A549 (cell line): ENCODE data around the gene RELL1. TPM values are rescaled to one million over a fixed set of nuclear protein-coding genes. Genes with fewer than 3 reads are reported as not detected.

Experiments used
- ATAC-seq, 2 experiments: fragments of 200-7000 bp in 1 of 2; fragments of >200 bp in 1 of 2; cut with Nextera tagmentation in 1 of 2; cut with Tn5 transposase in 1 of 2; 3 replicates each; pipeline versions ENCODE4 v1.8.0 to v1.9.1; 2018 to 2020; ENCODE audit warnings: mild to moderate bottlenecking in 1 of 2, moderate library complexity in 1 of 2
- CTCF ChIA-PET: fragments of 300-600 bp; sonication (Branson Sonifier 250); formaldehyde crosslinking; extraction: SDS; loops from one replicate; lab custom pipeline; 2021; ENCODE audit warnings: antibody characterized with exemption, inconsistent platforms; lab: Yijun Ruan, JAX
- POLR2A ChIA-PET: fragments of 350-600 bp; formaldehyde crosslinking; extraction: SDS; loops from one replicate; lab custom pipeline; 2021; ENCODE audit warnings: antibody characterized with exemption, inconsistent platforms; lab: Yijun Ruan, JAX
- DNase-seq, 2 experiments: peaks; one replicate each; pipeline versions ENCODE4 v3.0.0 to v3.0.0-alpha.2; 2011 to 2016; ENCODE audit warnings: low read depth in 1 of 2, low spot score in 1 of 2
- FAIRE-seq: peaks from 2 replicates; lab custom pipeline; 2011; peaks lifted over from hg19 to GRCh38; lab: Jason Lieb, UNC
- H3K27ac ChIP-seq, 2 experiments: fragments of >200 bp; sonication (Bioruptor Twin); formaldehyde crosslinking; 3 replicates each; pipeline ENCODE4 v1.5.1; 2016 to 2017
- H3K4me1 ChIP-seq: fragments of >200 bp; sonication (Bioruptor Twin); formaldehyde crosslinking; 3 replicates; pipeline ENCODE4 v1.6.1; 2016
- H3K4me2 ChIP-seq: fragments of >200 bp; sonication (Bioruptor Twin); formaldehyde crosslinking; 3 replicates; pipeline ENCODE4 v1.6.1; 2016
- H3K4me3 ChIP-seq: fragments of >200 bp; sonication (Bioruptor Twin); formaldehyde crosslinking; 3 replicates; pipeline ENCODE4 v1.5.1; 2016
- H3K9me3 ChIP-seq: fragments of >200 bp; sonication (Bioruptor Twin); formaldehyde crosslinking; 3 replicates; pipeline ENCODE4 v1.6.1; 2016
- BCL3 ChIP-seq: fragments of >200 bp; sonication (Bioruptor Twin); formaldehyde crosslinking; IDR thresholded peaks from 3 replicates; pipeline ENCODE4 v1.6.1; 2016
- CBX2 ChIP-seq: fragments of 200-600 bp; sonication (generic); IDR thresholded peaks from 2 replicates; pipeline ENCODE4 v1.6.1; 2016; ENCODE audit warnings: low read depth, mild to moderate bottlenecking, borderline replicate concordance
- EHF ChIP-seq: fragments of 250-450 bp; sonication (Bioruptor Pico); IDR thresholded peaks from 2 replicates; pipeline ENCODE4 v1.5.0; 2020; ENCODE audit warnings: mild to moderate bottlenecking
- EP300 ChIP-seq, 2 experiments: fragments of >200 bp; sonication (Bioruptor Twin); formaldehyde crosslinking; IDR thresholded peaks; 2 replicates in 1 of 2; 3 replicates in 1 of 2; pipeline ENCODE4 v1.6.1; 2016 to 2017
- HEYL ChIP-seq: fragments of 250-450 bp; sonication (Bioruptor Pico); IDR thresholded peaks from 2 replicates; pipeline ENCODE4 v1.8.0; 2021; ENCODE audit warnings: mild to moderate bottlenecking, moderate library complexity
- HOXB5 ChIP-seq: fragments of 250-450 bp; sonication (Bioruptor Pico); IDR thresholded peaks from 2 replicates; pipeline ENCODE4 v1.5.0; 2020; ENCODE audit warnings: mild to moderate bottlenecking, moderate library complexity
- KDM1A ChIP-seq: fragments of 200-600 bp; sonication (generic); IDR thresholded peaks from 2 replicates; pipeline ENCODE4 v1.6.1; 2016; ENCODE audit warnings: low read depth, mild to moderate bottlenecking
- MAZ ChIP-seq: fragments of 150-350 bp; IDR thresholded peaks from 2 replicates; pipeline ENCODE4 v1.6.1; 2014; ENCODE audit warnings: antibody characterized with exemption, low read depth, low read length, borderline replicate concordance
- NR3C1 ChIP-seq: fragments of >200 bp; sonication (Bioruptor Twin); formaldehyde crosslinking; IDR thresholded peaks from 3 replicates; pipeline ENCODE4 v1.6.1; 2017
- PBX3 ChIP-seq: IDR thresholded peaks from 2 replicates; pipeline ENCODE4 v1.6.1; 2012
- RAD21 ChIP-seq, 2 experiments: fragments of >200 bp in 1 of 2; sonication (Bioruptor Twin) in 1 of 2; formaldehyde crosslinking in 1 of 2; IDR thresholded peaks in 1 of 2; conservative IDR thresholded peaks in 1 of 2; 2 replicates in 1 of 2; 3 replicates in 1 of 2; pipeline ENCODE4 v1.6.1; 2012 to 2018; ENCODE audit warnings: inconsistent platforms in 1 of 2
- RARB ChIP-seq: fragments of 250-450 bp; sonication (Bioruptor Pico); IDR thresholded peaks from 2 replicates; pipeline ENCODE4 v1.8.0; 2021; ENCODE audit warnings: mild to moderate bottlenecking, moderate library complexity
- REST ChIP-seq: fragments of 200-600 bp; sonication (generic); IDR thresholded peaks from 2 replicates; pipeline ENCODE4 v1.6.1; 2016; ENCODE audit warnings: antibody characterized with exemption, mild to moderate bottlenecking, moderate library complexity
- RFX5 ChIP-seq: fragments of 450-650 bp; IDR thresholded peaks from 2 replicates; pipeline ENCODE4 v1.7.1; 2014; ENCODE audit warnings: antibody characterized with exemption, mild to moderate bottlenecking, moderate library complexity
- RNF2 ChIP-seq: fragments of 200-600 bp; sonication (generic); IDR thresholded peaks from 2 replicates; pipeline ENCODE4 v1.6.1; 2016; ENCODE audit warnings: low read depth, mild to moderate bottlenecking, antibody characterized with exemption, moderate library complexity, borderline replicate concordance
- USF2 ChIP-seq: fragments of 450-650 bp; IDR thresholded peaks from 2 replicates; pipeline ENCODE4 v1.6.1; 2014; ENCODE audit warnings: antibody characterized with exemption
- ZNF302 ChIP-seq: fragments of 250-450 bp; sonication (Bioruptor Pico); IDR thresholded peaks from 2 replicates; pipeline ENCODE4 v1.9.0; 2021; ENCODE audit warnings: inconsistent platforms, mild to moderate bottlenecking, moderate library complexity
- WGBS: methylation state at CpG from one replicate; pipeline ENCODE4 v1.1.6; 2017; ENCODE audit errors: missing lambda C conversion rate; 5-methylcytosine and 5-hydroxymethylcytosine counted together
- polyA plus RNA-seq, 4 experiments: library from polyadenylated mRNA; depleted of rRNA in 3 of 4; stranded (reverse); fragments of >200 nt; fragmentation: RNase III in 1 of 4; extraction: RNeasy Plus Mini Kit Qiagen cat#74134 plus additional on column Dnase treatment in 1 of 4; gene quantifications; 2 replicates in 3 of 4; 3 replicates in 1 of 4; pipeline ENCODE4 v1.2.3, GENCODE V29; 2011 to 2017

RELL1 gene
- polyA plus RNA-seq, 2 of the 4 experiments (the other 2 are of a cell fraction): 5.0 to 9.6 TPM

GRCh38 chr4:37646247-37646646, 39.9 kb downstream of the RELL1 start:
- Histone ChIP-seq H3K4me1 (peaks cover 76% of the 10 kb centered on the region), H3K4me3 (no peak overlapping the region), H3K27ac (peak overlapping the region; percentile 48 to 52; a peak in 5 of 6 replicates), H3K9me3 (no peaks in the 10 kb centered on the region), H3K4me2 (peak overlapping the region; percentile 49; the same call in 1 of the 3 replicates)
- 65% methylated on average over 3 of the region's 3 CpGs for WGBS
- DNase-seq (no peak), FAIRE-seq (no peak), ATAC-seq (no peak)
- no peak for TF ChIP-seq REST
- no peak for TF ChIP-seq HEYL (CRISPR knock-in tag)
- no peak for TF ChIP-seq PBX3
- TF ChIP-seq KDM1A: no peak
- no peak for TF ChIP-seq MAZ
- no peak for TF ChIP-seq RNF2
- TF ChIP-seq ZNF302 (CRISPR knock-in tag): no peak
- TF ChIP-seq NR3C1: no peak
- no peak for TF ChIP-seq RAD21 (conservative IDR thresholded peaks at IDR 0.05 in 1 of 2, IDR thresholded peaks at IDR 0.05 in 1 of 2)
- TF ChIP-seq USF2: no peak
- no peak for TF ChIP-seq HOXB5 (CRISPR knock-in tag)
- TF ChIP-seq EP300 (IDR thresholded peaks at IDR 0.05): no peak
- no peak for TF ChIP-seq RARB (CRISPR knock-in tag)
- no peak for TF ChIP-seq RFX5
- no peak for TF ChIP-seq CBX2
- no peak for TF ChIP-seq BCL3
- no peak for TF ChIP-seq EHF
- ChIA-PET POLR2A (no interaction called here), CTCF (interaction anchor here (1.0 kb wide), 1 partner anchor 43 kb away, joined by 3 read pairs; no protein-coding TSS in a partner anchor)

GRCh38 chr4:37645736-37646135, 40.4 kb downstream of the RELL1 start:
- CTCF ChIA-PET: interaction anchor here (1.0 kb wide), 1 partner anchor 42 kb away, joined by 3 read pairs; no protein-coding TSS in a partner anchor
- FAIRE-seq (no peak), DNase-seq (no peak), ATAC-seq (no peak)
- POLR2A ChIA-PET: no interaction called here
- 91% methylated on average over 4 of the region's 4 CpGs for WGBS
- no peak for TF ChIP-seq ZNF302 (CRISPR knock-in tag)
- Histone ChIP-seq H3K4me2 (peak overlapping the region; percentile 49; the same call in 1 of the 3 replicates), H3K9me3 (no peaks in the 10 kb centered on the region), H3K27ac (peak overlapping the region; percentile 48 to 52; a peak in 5 of 6 replicates), H3K4me3 (no peak overlapping the region), H3K4me1 (peaks cover 76% of the 10 kb centered on the region)
